ENCODE measurements around the gene KIF6. TPM values are rescaled to one million over a fixed set of nuclear protein-coding genes. Genes with fewer than 3 reads are reported as not detected.

KIF6 gene
- total RNA-seq, 4 donors from 2014 or later: 0.83 to 2.6 (median 1.1) TPM

DNA sequence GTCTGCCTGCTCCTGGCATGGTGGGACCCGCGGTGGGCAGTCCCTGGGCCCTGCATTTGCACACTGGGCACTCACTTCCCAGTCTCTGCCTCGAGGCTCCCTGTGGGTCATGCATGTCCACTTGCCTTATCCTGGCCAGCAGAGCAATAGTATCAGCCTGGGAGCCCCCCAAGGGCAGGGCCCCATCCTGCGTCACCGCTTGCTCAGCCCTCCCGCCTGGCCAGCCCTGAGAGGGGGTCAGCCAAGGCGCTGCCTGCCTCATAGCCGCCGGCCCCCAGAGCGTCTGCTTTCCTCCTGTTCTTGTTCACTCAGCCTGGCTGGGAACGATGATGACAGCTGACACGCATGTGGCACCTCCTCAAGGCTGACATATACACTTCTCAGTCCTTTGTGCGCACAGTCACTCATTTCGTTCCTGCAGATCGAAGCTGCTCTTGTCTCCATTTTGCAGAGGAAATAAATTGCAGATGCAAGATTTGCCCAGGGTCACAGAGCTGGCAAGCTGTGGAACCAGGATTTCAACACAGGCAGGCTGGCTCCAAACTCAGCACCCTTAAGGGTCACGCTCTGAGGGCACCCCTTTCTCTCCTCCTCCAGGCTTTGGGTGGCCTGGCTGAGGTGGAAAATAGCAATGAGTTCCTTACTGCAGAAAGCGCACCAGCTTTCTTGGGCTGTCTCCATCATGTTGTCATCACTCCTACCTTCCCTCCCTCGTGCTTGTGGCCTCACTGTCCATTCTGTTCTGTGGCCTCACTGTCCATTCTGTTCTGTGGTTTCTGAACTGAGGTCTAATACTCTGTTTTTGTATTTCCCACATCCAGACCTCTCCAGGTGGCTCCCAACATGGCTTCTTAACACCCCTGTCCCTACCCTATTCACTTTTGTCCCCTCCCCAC, 428.2 kb downstream of the KIF6 start:
- Histone ChIP-seq H3K27ac (replicated peaks in 1 of 4) (peak overlapping the region in 3 of 4 donors; percentile 17 to 26 (median 21)), H3K4me1 (peaks cover 4 to 15% (median 7%) of the 10 kb centered on the region in 4 donors), H3K4me3 (no peak overlapping the region), H3K9me3 (no peaks in the 10 kb centered on the region), H3K27me3 (peaks cover 0 to 32% (median 0%) of the 10 kb centered on the region in 4 donors), H3K36me3 (no peaks in the 10 kb centered on the region)
- 65% methylated on average over 17 of the region's 18 CpGs for WGBS
- intact Hi-C loops (cut with DNase I): no loop called here
- TF ChIP-seq EP300 (IDR thresholded peaks at IDR 0.05) (no peak), POLR2AphosphoS5 (IDR thresholded peaks at IDR 0.05) (peak in 1 of 2 donors; percentile 12), POLR2A (IDR thresholded peaks at IDR 0.05; ENCODE audit: low read depth) (no peak)
- no peak for DNase-seq (ENCODE audit: extremely low spot score)

DNA sequence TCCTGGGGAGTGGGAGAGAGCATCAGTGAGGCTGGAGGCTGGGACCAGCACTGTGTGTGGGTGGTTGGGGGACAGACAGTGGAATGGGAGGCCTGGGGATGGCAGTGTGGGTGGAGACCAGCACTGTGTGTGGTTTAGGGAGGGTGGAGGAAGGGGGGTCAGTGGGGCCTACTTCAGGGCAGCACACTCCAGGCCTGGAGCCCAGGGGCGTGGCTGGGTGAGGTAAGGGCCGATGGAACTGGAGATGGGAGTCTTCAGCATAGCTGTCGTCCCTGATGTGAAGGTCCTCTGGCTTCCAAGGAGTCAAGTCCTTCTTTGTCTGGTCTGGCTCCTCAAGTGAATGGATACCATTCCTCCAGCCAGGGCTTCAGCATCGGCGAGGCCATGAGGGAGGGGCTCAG, 429.6 kb downstream of the KIF6 start:
- 46% methylated on average over 5 of the region's 5 CpGs for WGBS
- intact Hi-C loops (cut with DNase I): no loop called here
- H3K27me3 ChIP-seq: peaks cover 0 to 23% (median 0%) of the 10 kb centered on the region in 4 donors
- peaks cover 4 to 15% (median 7%) of the 10 kb centered on the region in 4 donors for H3K4me1 ChIP-seq
- H3K36me3 ChIP-seq: no peaks in the 10 kb centered on the region
- H3K27ac ChIP-seq (replicated peaks in 1 of 4): peak overlapping the region in 1 of 4 donors; percentile 19
- TF ChIP-seq POLR2A (IDR thresholded peaks at IDR 0.05; ENCODE audit: low read depth) (no peak), EP300 (IDR thresholded peaks at IDR 0.05) (no peak), POLR2AphosphoS5 (IDR thresholded peaks at IDR 0.05) (no peak)
- TF ChIP-seq, protein P1, sequence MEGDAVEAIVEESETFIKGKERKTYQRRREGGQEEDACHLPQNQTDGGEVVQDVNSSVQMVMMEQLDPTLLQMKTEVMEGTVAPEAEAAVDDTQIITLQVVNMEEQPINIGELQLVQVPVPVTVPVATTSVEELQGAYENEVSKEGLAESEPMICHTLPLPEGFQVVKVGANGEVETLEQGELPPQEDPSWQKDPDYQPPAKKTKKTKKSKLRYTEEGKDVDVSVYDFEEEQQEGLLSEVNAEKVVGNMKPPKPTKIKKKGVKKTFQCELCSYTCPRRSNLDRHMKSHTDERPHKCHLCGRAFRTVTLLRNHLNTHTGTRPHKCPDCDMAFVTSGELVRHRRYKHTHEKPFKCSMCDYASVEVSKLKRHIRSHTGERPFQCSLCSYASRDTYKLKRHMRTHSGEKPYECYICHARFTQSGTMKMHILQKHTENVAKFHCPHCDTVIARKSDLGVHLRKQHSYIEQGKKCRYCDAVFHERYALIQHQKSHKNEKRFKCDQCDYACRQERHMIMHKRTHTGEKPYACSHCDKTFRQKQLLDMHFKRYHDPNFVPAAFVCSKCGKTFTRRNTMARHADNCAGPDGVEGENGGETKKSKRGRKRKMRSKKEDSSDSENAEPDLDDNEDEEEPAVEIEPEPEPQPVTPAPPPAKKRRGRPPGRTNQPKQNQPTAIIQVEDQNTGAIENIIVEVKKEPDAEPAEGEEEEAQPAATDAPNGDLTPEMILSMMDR (IDR thresholded peaks at IDR 0.05): no peak
- no peak overlapping the region for H3K4me3 ChIP-seq
- DNase-seq (ENCODE audit: extremely low spot score): no peak
- H3K9me3 ChIP-seq: no peaks in the 10 kb centered on the region

DNA sequence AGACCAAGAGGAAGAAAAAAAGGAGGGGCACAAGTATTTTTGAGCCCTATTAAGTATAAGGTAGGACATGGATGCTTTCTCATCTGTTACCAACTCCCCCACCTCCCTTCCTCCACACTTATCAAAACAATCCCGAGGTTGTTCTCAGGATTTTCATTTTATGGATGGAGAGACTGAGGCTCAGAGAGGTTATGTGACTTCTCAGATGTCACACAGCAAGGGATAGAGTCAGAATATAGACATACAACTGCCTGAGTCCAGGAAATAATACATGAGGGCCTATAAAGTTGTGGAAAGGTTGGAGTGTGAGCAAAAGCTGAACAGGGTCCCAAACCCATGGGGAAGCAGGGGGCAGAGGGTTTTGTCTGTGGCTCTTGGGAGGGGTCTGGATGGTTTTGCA, 430.3 kb downstream of the KIF6 start:
- WGBS: 74% methylated on average over 1 of the region's 1 CpG
- intact Hi-C loops (cut with DNase I): no loop called here
- H3K27ac ChIP-seq (replicated peaks in 1 of 4): peak overlapping the region in 1 of 4 donors; percentile 19

DNA sequence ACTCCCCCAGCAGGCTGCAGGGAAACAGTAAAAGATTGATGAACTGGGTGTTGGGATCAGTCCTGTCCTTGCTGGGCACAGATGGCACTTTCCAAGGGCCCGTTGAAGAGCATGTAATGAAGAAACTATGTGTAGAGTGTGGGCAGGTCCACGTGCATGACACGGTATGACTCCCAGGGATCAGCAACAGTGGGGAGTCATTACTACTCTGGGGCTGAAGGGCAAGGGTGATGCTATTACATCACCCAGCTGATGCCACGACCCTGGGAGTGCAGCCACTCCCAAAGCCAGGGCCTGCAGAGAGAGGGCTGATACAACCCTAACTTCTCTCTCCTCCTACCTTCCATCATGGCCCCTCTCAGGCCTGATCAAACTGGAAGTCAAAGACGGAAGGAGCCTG, 431.1 kb downstream of the KIF6 start:
- intact Hi-C loops (cut with DNase I): no loop called here
- H3K27me3 ChIP-seq: peaks cover 0 to 9% (median 0%) of the 10 kb centered on the region in 4 donors
- TF ChIP-seq POLR2A (IDR thresholded peaks at IDR 0.05; ENCODE audit: low read depth) (no peak), EP300 (IDR thresholded peaks at IDR 0.05) (no peak), POLR2AphosphoS5 (IDR thresholded peaks at IDR 0.05) (no peak)
- TF ChIP-seq, protein P1 (IDR thresholded peaks at IDR 0.05): no peak
- no peaks in the 10 kb centered on the region for H3K36me3 ChIP-seq
- H3K27ac ChIP-seq (replicated peaks in 1 of 4): no peak overlapping the region
- H3K9me3 ChIP-seq: no peaks in the 10 kb centered on the region
- no peak overlapping the region for H3K4me3 ChIP-seq
- peaks cover 4 to 15% (median 7%) of the 10 kb centered on the region in 4 donors for H3K4me1 ChIP-seq
- DNase-seq (ENCODE audit: extremely low spot score): no peak
- WGBS: 74% methylated on average over 5 of the region's 5 CpGs

More for the DNA sequence above, 430.3 kb downstream of the KIF6 start:
- no peaks in the 10 kb centered on the region for H3K36me3 ChIP-seq
- TF ChIP-seq POLR2A (IDR thresholded peaks at IDR 0.05; ENCODE audit: low read depth) (no peak), EP300 (IDR thresholded peaks at IDR 0.05) (no peak), POLR2AphosphoS5 (IDR thresholded peaks at IDR 0.05) (no peak)
- TF ChIP-seq, protein P1 (IDR thresholded peaks at IDR 0.05): no peak
- H3K9me3 ChIP-seq: no peaks in the 10 kb centered on the region
- peaks cover 0 to 16% (median 0%) of the 10 kb centered on the region in 4 donors for H3K27me3 ChIP-seq
- H3K4me3 ChIP-seq: no peak overlapping the region
- DNase-seq (ENCODE audit: extremely low spot score): no peak
- H3K4me1 ChIP-seq: peaks cover 4 to 15% (median 7%) of the 10 kb centered on the region in 4 donors

DNA sequence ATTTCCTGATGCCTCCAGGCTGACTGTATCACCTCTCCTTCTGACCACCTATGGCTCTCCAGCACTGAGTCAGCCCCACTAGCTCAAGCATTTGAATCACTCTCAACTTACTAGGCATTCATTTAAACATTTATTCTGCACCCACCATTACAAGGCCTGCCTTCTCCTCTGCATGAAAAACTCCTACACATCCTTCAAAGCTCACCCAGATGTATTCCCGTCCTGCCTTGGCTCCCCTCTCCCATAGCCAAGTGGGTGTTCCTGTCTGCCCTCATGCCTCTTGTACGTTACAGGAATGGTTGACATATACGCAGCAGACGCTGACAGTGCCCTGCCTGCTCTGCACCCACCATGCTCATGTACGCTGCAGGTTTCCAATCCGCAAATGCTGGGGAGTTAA, 432.6 kb downstream of the KIF6 start:
- intact Hi-C loops (cut with DNase I): no loop called here
- Histone ChIP-seq H3K27ac (replicated peaks in 1 of 4) (no peak overlapping the region), H3K27me3 (peaks cover 0 to 6% (median 0%) of the 10 kb centered on the region in 4 donors), H3K4me1 (peaks cover 4 to 15% (median 7%) of the 10 kb centered on the region in 4 donors), H3K4me3 (no peak overlapping the region), H3K36me3 (no peaks in the 10 kb centered on the region), H3K9me3 (no peaks in the 10 kb centered on the region)
- DNase-seq (ENCODE audit: extremely low spot score): no peak
- WGBS: 89% methylated on average over 5 of the region's 6 CpGs
- no peak for TF ChIP-seq EP300 (IDR thresholded peaks at IDR 0.05)
- TF ChIP-seq POLR2A (IDR thresholded peaks at IDR 0.05; ENCODE audit: low read depth): no peak
- TF ChIP-seq, protein P1 (IDR thresholded peaks at IDR 0.05): no peak
- TF ChIP-seq POLR2AphosphoS5 (IDR thresholded peaks at IDR 0.05): no peak

All from esophagus muscularis mucosa (tissue), 4 donors.